Loucy (cell line): ENCODE data around the gene VWC2L.

ENCODE experiments used
- CTCF ChIP-seq: fragments of 200-600 bp; sonication (generic); conservative IDR thresholded peaks from 2 replicates; pipeline ENCODE4 v1.5.1; 2014; ENCODE audit warnings: mild to moderate bottlenecking, antibody characterized with exemption, low read length
- EZH2phosphoT487 ChIP-seq: fragments of 200-600 bp; IDR thresholded peaks from 2 replicates; pipeline ENCODE4 v1.6.1; 2018; ENCODE audit warnings: antibody characterized with exemption, mild to moderate bottlenecking, moderate library complexity, borderline replicate concordance

GRCh38 chr2:214484239-214484638, 73.4 kb downstream of the VWC2L start:
- TF ChIP-seq CTCF = no peak
- no peak for TF ChIP-seq EZH2phosphoT487
